SK-N-SH treated with all-trans-retinoic acid at 6 μM for 48 hours (cell line): ENCODE measurements around the gene HS3ST2.

Experiments
- ATAC-seq: fragments of 200-7000 bp; cut with Tn5 transposase; 3 replicates; pipeline ENCODE4 v1.9.1; 2020; ENCODE audit warnings: mild to moderate bottlenecking, moderate library complexity
- ARNTL ChIP-seq: fragments of 450-650 bp; formaldehyde crosslinking; IDR thresholded peaks from 2 replicates; pipeline ENCODE4 v1.5.0; 2020; ENCODE audit warnings: low read depth, mild to moderate bottlenecking, moderate library complexity, borderline replicate concordance
- BACH2 ChIP-seq: fragments of 250-450 bp; sonication (Bioruptor Pico); IDR thresholded peaks from 2 replicates; pipeline ENCODE4 v1.9.0; 2021; ENCODE audit warnings: mild to moderate bottlenecking, borderline replicate concordance
- CREB5 ChIP-seq: fragments of 250-450 bp; sonication (Bioruptor Pico); IDR thresholded peaks from 2 replicates; pipeline ENCODE4 v1.5.1; 2020; ENCODE audit warnings: low read depth, mild to moderate bottlenecking, moderate library complexity
- CSDC2 ChIP-seq: fragments of 250-450 bp; sonication (Bioruptor Pico); IDR thresholded peaks from 2 replicates; pipeline ENCODE4 v1.5.0; 2020; ENCODE audit warnings: mild to moderate bottlenecking, moderate library complexity
- ESRRG ChIP-seq: fragments of 250-450 bp; sonication (Bioruptor Pico); IDR thresholded peaks from 2 replicates; pipeline ENCODE4 v1.6.1; 2021; ENCODE audit warnings: mild to moderate bottlenecking
- GLIS3 ChIP-seq: fragments of 250-450 bp; sonication (Bioruptor Pico); IDR thresholded peaks from 2 replicates; pipeline ENCODE4 v1.5.0; 2020; ENCODE audit warnings: mild to moderate bottlenecking, moderate library complexity
- ISL1 ChIP-seq: fragments of 250-450 bp; sonication (Bioruptor Pico); IDR thresholded peaks from 2 replicates; pipeline ENCODE4 v2.1.2; 2022; ENCODE audit warnings: mild to moderate bottlenecking, moderate library complexity
- OSR1 ChIP-seq: fragments of 250-450 bp; sonication (Bioruptor Pico); IDR thresholded peaks from 2 replicates; pipeline ENCODE4 v1.8.0; 2022; ENCODE audit warnings: moderate library complexity, mild to moderate bottlenecking, inconsistent platforms
- POU6F1 ChIP-seq: fragments of 250-450 bp; sonication (Bioruptor Pico); IDR thresholded peaks from 2 replicates; pipeline ENCODE4 v1.8.0; 2021; ENCODE audit warnings: low read depth, mild to moderate bottlenecking, moderate library complexity, borderline replicate concordance
- PPARA ChIP-seq: fragments of 250-450 bp; sonication (Bioruptor Pico); IDR thresholded peaks from 2 replicates; pipeline ENCODE4 v1.5.0; 2020; ENCODE audit warnings: mild to moderate bottlenecking, borderline replicate concordance
- TCF4 ChIP-seq: fragments of 250-450 bp; sonication (Bioruptor Pico); IDR thresholded peaks from 2 replicates; pipeline ENCODE4 v1.8.0; 2021; ENCODE audit warnings: mild to moderate bottlenecking, moderate library complexity, borderline replicate concordance
- ZFP3 ChIP-seq: fragments of 250-450 bp; sonication (Bioruptor Pico); IDR thresholded peaks from 2 replicates; pipeline ENCODE4 v1.5.0; 2020; ENCODE audit warnings: mild to moderate bottlenecking, moderate library complexity
- ZFP30 ChIP-seq: fragments of 450-650 bp; formaldehyde crosslinking; IDR thresholded peaks from 2 replicates; pipeline ENCODE4 v1.5.0; 2022; ENCODE audit warnings: mild to moderate bottlenecking, moderate library complexity
- ZNF565 ChIP-seq: fragments of 450-650 bp; formaldehyde crosslinking; conservative IDR thresholded peaks from 2 replicates; pipeline ENCODE4 v1.5.0; 2020; ENCODE audit warnings: low read depth, mild to moderate bottlenecking, moderate library complexity
- ZNF70 ChIP-seq: fragments of 450-650 bp; formaldehyde crosslinking; IDR thresholded peaks from 2 replicates; pipeline ENCODE4 v1.5.0; 2020; ENCODE audit warnings: mild to moderate bottlenecking, moderate library complexity
- ZNF8 ChIP-seq: fragments of 450-650 bp; formaldehyde crosslinking; IDR thresholded peaks from 2 replicates; pipeline ENCODE4 v1.5.0; 2020; ENCODE audit warnings: mild to moderate bottlenecking, moderate library complexity
- TF ChIP-seq, protein P1 (sequence below): fragments of 250-450 bp; sonication (Bioruptor Pico); IDR thresholded peaks from 2 replicates; pipeline ENCODE4 v1.5.1; 2021; ENCODE audit warnings: mild to moderate bottlenecking, moderate library complexity
- TF ChIP-seq, protein P2 (sequence below): fragments of 250-450 bp; sonication (Bioruptor Pico); IDR thresholded peaks from 2 replicates; pipeline ENCODE4 v1.8.0; 2020; ENCODE audit warnings: mild to moderate bottlenecking, moderate library complexity, borderline replicate concordance

The HS3ST2 gene

GRCh38 chr16:22890976-22891375, 77.0 kb downstream of the HS3ST2 start (continued):
- TF ChIP-seq POU6F1 (CRISPR knock-in tag) (no peak), CSDC2 (no peak), OSR1 (CRISPR knock-in tag) (no peak), ISL1 (CRISPR knock-in tag) (no peak)
- TF ChIP-seq, protein P1, sequence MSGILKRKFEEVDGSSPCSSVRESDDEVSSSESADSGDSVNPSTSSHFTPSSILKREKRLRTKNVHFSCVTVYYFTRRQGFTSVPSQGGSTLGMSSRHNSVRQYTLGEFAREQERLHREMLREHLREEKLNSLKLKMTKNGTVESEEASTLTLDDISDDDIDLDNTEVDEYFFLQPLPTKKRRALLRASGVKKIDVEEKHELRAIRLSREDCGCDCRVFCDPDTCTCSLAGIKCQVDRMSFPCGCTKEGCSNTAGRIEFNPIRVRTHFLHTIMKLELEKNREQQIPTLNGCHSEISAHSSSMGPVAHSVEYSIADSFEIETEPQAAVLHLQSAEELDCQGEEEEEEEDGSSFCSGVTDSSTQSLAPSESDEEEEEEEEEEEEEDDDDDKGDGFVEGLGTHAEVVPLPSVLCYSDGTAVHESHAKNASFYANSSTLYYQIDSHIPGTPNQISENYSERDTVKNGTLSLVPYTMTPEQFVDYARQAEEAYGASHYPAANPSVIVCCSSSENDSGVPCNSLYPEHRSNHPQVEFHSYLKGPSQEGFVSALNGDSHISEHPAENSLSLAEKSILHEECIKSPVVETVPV (CRISPR knock-in tag) = no peak
- TF ChIP-seq, all 23 proteins: peak for 0

- no peak for ATAC-seq
- TF ChIP-seq GLIS3 (CRISPR knock-in tag) (no peak), ZNF70 (CRISPR knock-in tag) (no peak), PPARA (CRISPR knock-in tag) (no peak), ZNF8 (CRISPR knock-in tag) (no peak), OSR1 (CRISPR knock-in tag) (no peak), POU6F1 (CRISPR knock-in tag) (no peak), ZFP3 (CRISPR knock-in tag) (no peak), TCF4 (no peak), BACH2 (no peak), CREB5 (no peak), ZNF565 (CRISPR knock-in tag) (no peak), CSDC2 (no peak), ESRRG (CRISPR knock-in tag) (no peak)
- TF ChIP-seq, protein P2, sequence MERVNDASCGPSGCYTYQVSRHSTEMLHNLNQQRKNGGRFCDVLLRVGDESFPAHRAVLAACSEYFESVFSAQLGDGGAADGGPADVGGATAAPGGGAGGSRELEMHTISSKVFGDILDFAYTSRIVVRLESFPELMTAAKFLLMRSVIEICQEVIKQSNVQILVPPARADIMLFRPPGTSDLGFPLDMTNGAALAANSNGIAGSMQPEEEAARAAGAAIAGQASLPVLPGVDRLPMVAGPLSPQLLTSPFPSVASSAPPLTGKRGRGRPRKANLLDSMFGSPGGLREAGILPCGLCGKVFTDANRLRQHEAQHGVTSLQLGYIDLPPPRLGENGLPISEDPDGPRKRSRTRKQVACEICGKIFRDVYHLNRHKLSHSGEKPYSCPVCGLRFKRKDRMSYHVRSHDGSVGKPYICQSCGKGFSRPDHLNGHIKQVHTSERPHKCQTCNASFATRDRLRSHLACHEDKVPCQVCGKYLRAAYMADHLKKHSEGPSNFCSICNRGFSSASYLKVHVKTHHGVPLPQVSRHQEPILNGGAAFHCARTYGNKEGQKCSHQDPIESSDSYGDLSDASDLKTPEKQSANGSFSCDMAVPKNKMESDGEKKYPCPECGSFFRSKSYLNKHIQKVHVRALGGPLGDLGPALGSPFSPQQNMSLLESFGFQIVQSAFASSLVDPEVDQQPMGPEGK (CRISPR knock-in tag) = no peak
- TF ChIP-seq, protein P1 (CRISPR knock-in tag) = no peak
Measured at GRCh38 chr16:22897184-22897583, 83.2 kb downstream of the HS3ST2 start.

DNA sequence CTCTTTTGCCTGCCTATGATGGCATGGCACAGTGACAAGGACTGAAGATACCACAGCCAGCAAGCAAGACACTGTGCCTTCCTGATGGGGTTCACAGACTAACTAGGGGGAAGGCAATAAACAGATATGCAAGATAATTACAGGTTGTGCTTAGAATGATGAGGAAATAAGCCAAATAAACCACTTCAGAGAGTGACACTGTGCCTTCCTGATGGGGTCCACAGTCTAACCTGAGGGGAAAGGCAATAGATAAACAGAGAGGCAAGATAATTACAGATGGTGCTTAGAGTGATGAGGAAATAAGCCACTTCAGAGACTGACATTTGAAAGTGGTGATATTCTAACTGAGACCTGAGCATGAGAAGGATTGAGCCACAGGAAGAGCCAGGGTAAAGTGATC, 84.2 kb downstream of the HS3ST2 start:
- ATAC-seq = no peak
- TF ChIP-seq ZFP3 (CRISPR knock-in tag) (no peak), ZFP30 (CRISPR knock-in tag) (no peak), ARNTL (CRISPR knock-in tag) (no peak), ZNF8 (CRISPR knock-in tag) (no peak), CSDC2 (no peak), ZNF70 (CRISPR knock-in tag) (no peak), ESRRG (CRISPR knock-in tag) (no peak)
- TF ChIP-seq, protein P1 (CRISPR knock-in tag) = no peak
- TF ChIP-seq, protein P2 (CRISPR knock-in tag) = no peak
